Panc1 (cell line): Measurements from ENCODE around the gene SULT4A1. TPM values are rescaled to one million over a fixed set of nuclear protein-coding genes. Genes with fewer than 3 reads are reported as not detected.

Experiments
- ATAC-seq: fragments of 200-7000 bp; cut with Tn5 transposase; 2 replicates; pipeline ENCODE4 v1.9.1; 2020; ENCODE audit warnings: mild to moderate bottlenecking, moderate library complexity
- BruUV-seq: library from RNA; stranded (reverse); fragments of 400-500 nt; replicated peaks from 2 replicates; lab custom pipeline; 2021; lab: Mats Ljungman, UMichigan
- CTCF ChIA-PET: fragments of 300-600 bp; sonication (Branson Sonifier 250); formaldehyde crosslinking; loops from one replicate; lab custom pipeline; 2022; ENCODE audit warnings: antibody characterized with exemption; lab: Charles Lee
- POLR2A ChIA-PET: fragments of 300-600 bp; sonication (Branson Sonifier 250); formaldehyde crosslinking; loops from one replicate; lab custom pipeline; 2022; ENCODE audit warnings: antibody characterized with exemption; lab: Charles Lee
- DNase-seq: peaks from one replicate; pipeline ENCODE4 v3.0.0-alpha.2; 2010; ENCODE audit warnings: low read depth, low spot score
- H3K27ac ChIP-seq: 2 replicates; pipeline ENCODE4 v1.5.1; 2011; ENCODE audit warnings: mild to moderate bottlenecking, low read length, inconsistent platforms
- H3K27me3 ChIP-seq: fragments of 200-500 bp; sonication (Bioruptor generic); 2 replicates; pipeline ENCODE4 v1.6.0; 2014; ENCODE audit warnings: low read length, inconsistent platforms; ENCODE audit not compliant: control insufficient read depth, insufficient read depth
- H3K36me3 ChIP-seq: fragments of 200-500 bp; sonication (Bioruptor generic); 2 replicates; pipeline ENCODE4 v1.5.1; 2014; ENCODE audit warnings: inconsistent platforms, mild to moderate bottlenecking, low read length, moderate library complexity; ENCODE audit not compliant: control insufficient read depth, insufficient read depth
- H3K4me1 ChIP-seq: 2 replicates; pipeline ENCODE4 v1.5.1; 2011; ENCODE audit warnings: inconsistent platforms, mild to moderate bottlenecking, low read length, moderate library complexity; ENCODE audit not compliant: control insufficient read depth, insufficient read depth
- H3K4me3 ChIP-seq, 2 experiments: 2 replicates each; pipeline ENCODE4 v1.5.1; 2011 to 2012; ENCODE audit warnings: low read depth in 2 of 2, low read length in 2 of 2, mild to moderate bottlenecking in 2 of 2, inconsistent platforms in 1 of 2, moderate library complexity in 1 of 2
- H3K9me3 ChIP-seq: fragments of 200-500 bp; sonication (Bioruptor generic); 2 replicates; pipeline ENCODE4 v1.5.1; 2014; ENCODE audit warnings: low read depth, mild to moderate bottlenecking, inconsistent platforms, low read length, moderate library complexity; ENCODE audit not compliant: control insufficient read depth, insufficient read depth
- CTCF ChIP-seq: fragments of 450-650 bp; IDR thresholded peaks from 2 replicates; pipeline ENCODE4 v1.5.1; 2017; ENCODE audit warnings: mild to moderate bottlenecking
- POLR2AphosphoS5 ChIP-seq: IDR thresholded peaks from 2 replicates; pipeline ENCODE4 v1.6.1; 2012; ENCODE audit warnings: mild to moderate bottlenecking, low read depth, low read length, moderate library complexity
- REST ChIP-seq, 2 experiments: IDR thresholded peaks; 2 replicates each; pipeline ENCODE4 v1.6.1; 2011 to 2012; ENCODE audit warnings: low read depth in 2 of 2, control low read depth in 1 of 2, low read length in 1 of 2, mild to moderate bottlenecking in 1 of 2, moderate library complexity in 1 of 2; ENCODE audit not compliant: insufficient read depth in 1 of 2
- SIN3A ChIP-seq: IDR thresholded peaks from 2 replicates; pipeline ENCODE4 v1.6.1; 2012; ENCODE audit warnings: low read depth, mild to moderate bottlenecking, low read length, moderate library complexity, borderline replicate concordance; ENCODE audit not compliant: insufficient read depth
- TCF7L2 ChIP-seq: IDR thresholded peaks from 2 replicates; pipeline ENCODE4 v1.6.1; 2011; ENCODE audit warnings: mild to moderate bottlenecking, low read depth, low read length, inconsistent platforms
- in situ Hi-C: cut with HindIII; loops from 2 replicates; pipeline ENCODE4 v1.10.0; 2016; ENCODE audit warnings: low sequenced_read_pairs, low pct_unique_long_range_greater_than_20kb
- intact Hi-C: fragments of 100-400 bp; cut with micrococcal nuclease; formaldehyde crosslinking; loops from one replicate; pipeline ENCODE4 v1.10.0; 2022; ENCODE audit not compliant: unreplicated experiment
- total RNA-seq: library from RNA; stranded (reverse); gene quantifications from one replicate; pipeline ENCODE4 v1.2.1, GENCODE V29; 2021; ENCODE audit not compliant: unreplicated experiment

Gene SULT4A1
- total RNA-seq, 1 experiment from 2014 or later = 12.0 TPM

GRCh38 chr22:43833286-43834240 lies 28.8 kb downstream of the SULT4A1 start:
- no peaks in the 10 kb centered on the region for H3K27me3 ChIP-seq
- no peak overlapping the region for H3K4me3 ChIP-seq
- H3K9me3 ChIP-seq = no peaks in the 10 kb centered on the region
- H3K36me3 ChIP-seq = no peaks in the 10 kb centered on the region
- no peak for DNase-seq
- intact Hi-C loops = no loop called here
- ChIA-PET POLR2A (no interaction called here), CTCF (no interaction called here)
- ATAC-seq = no peak
- no TSS peak for BruUV-seq
- H3K27ac ChIP-seq = no peak overlapping the region
- H3K4me1 ChIP-seq = no peaks in the 10 kb centered on the region
- in situ Hi-C loops = no loop called here
- TF ChIP-seq SIN3A (no peak), TCF7L2 (no peak)

- ATAC-seq (no peak), DNase-seq (no peak)
- no peaks in the 10 kb centered on the region for H3K9me3 ChIP-seq
- CTCF ChIA-PET = no interaction called here
- no peaks in the 10 kb centered on the region for H3K36me3 ChIP-seq
- H3K27ac ChIP-seq = no peak overlapping the region
- POLR2A ChIA-PET = no interaction called here
- TF ChIP-seq SIN3A (no peak), TCF7L2 (no peak), REST (IDR thresholded peaks at IDR 0.05; ENCODE audit: insufficient read depth in 1 of 2, low read depth in 2 of 2, low read length in 1 of 2) (no peak), POLR2AphosphoS5 (no peak), CTCF (no peak)
- intact Hi-C loops = no loop called here
- in situ Hi-C loops = no loop called here
- no peaks in the 10 kb centered on the region for H3K27me3 ChIP-seq
- H3K4me1 ChIP-seq = no peaks in the 10 kb centered on the region
- no TSS peak for BruUV-seq
- H3K4me3 ChIP-seq = no peak overlapping the region
Measured at GRCh38 chr22:43832393-43833265, 29.7 kb downstream of the SULT4A1 start.
